ENCODE data around the gene GPI. TPM values are rescaled to one million over a fixed set of nuclear protein-coding genes. Genes with fewer than 3 reads are reported as not detected.

GPI gene
- total RNA-seq, 1 donor from 2014 or later = 213 TPM

GRCh38 chr19:34370983-34371382, 6.0 kb downstream of the GPI start:
- H3K9me3 Mint-ChIP-seq (ENCODE audit: unreplicated experiment) = peaks cover 2% of the 10 kb centered on the region
- H3K27me3 Mint-ChIP-seq (ENCODE audit: unreplicated experiment) = peaks cover 2% of the 10 kb centered on the region
- H3K4me3 Mint-ChIP-seq (ENCODE audit: unreplicated experiment) = no peak overlapping the region
- H3K27ac Mint-ChIP-seq (ENCODE audit: unreplicated experiment) = no peak overlapping the region
- H3K4me1 Mint-ChIP-seq (ENCODE audit: low read depth, unreplicated experiment) = no peaks in the 10 kb centered on the region
- no peak for TF ChIP-seq CTCF (IDR thresholded peaks at IDR 0.05; ENCODE audit: partially characterized antibody, unreplicated experiment)
- peaks cover 5% of the 10 kb centered on the region for H3K36me3 Mint-ChIP-seq (ENCODE audit: unreplicated experiment)
- no peak for DNase-seq

- no peak overlapping the region for H3K4me3 Mint-ChIP-seq (ENCODE audit: unreplicated experiment)
- H3K27me3 Mint-ChIP-seq (ENCODE audit: unreplicated experiment) = peaks cover 2% of the 10 kb centered on the region
- no peak overlapping the region for H3K27ac Mint-ChIP-seq (ENCODE audit: unreplicated experiment)
- H3K9me3 Mint-ChIP-seq (ENCODE audit: unreplicated experiment) = peaks cover 2% of the 10 kb centered on the region
- no peak for DNase-seq
- H3K4me1 Mint-ChIP-seq (ENCODE audit: low read depth, unreplicated experiment) = no peaks in the 10 kb centered on the region
- peaks cover 5% of the 10 kb centered on the region for H3K36me3 Mint-ChIP-seq (ENCODE audit: unreplicated experiment)
- no peak for TF ChIP-seq CTCF (IDR thresholded peaks at IDR 0.05; ENCODE audit: partially characterized antibody, unreplicated experiment)
These were observed 8.7 kb downstream of the GPI start for GRCh38 chr19:34373601-34374288.

GRCh38 chr19:34375598-34375997, 10.6 kb downstream of the GPI start:
- Mint-ChIP-seq H3K36me3 (ENCODE audit: unreplicated experiment) (peaks cover 5% of the 10 kb centered on the region), H3K9me3 (ENCODE audit: unreplicated experiment) (no peaks in the 10 kb centered on the region), H3K27me3 (ENCODE audit: unreplicated experiment) (peaks cover 2% of the 10 kb centered on the region), H3K4me1 (ENCODE audit: low read depth, unreplicated experiment) (no peaks in the 10 kb centered on the region), H3K4me3 (ENCODE audit: unreplicated experiment) (no peak overlapping the region), H3K27ac (ENCODE audit: unreplicated experiment) (no peak overlapping the region)
- no peak for DNase-seq
- no peak for TF ChIP-seq CTCF (IDR thresholded peaks at IDR 0.05; ENCODE audit: partially characterized antibody, unreplicated experiment)

- H3K27ac Mint-ChIP-seq (ENCODE audit: unreplicated experiment) = no peak overlapping the region
- H3K36me3 Mint-ChIP-seq (ENCODE audit: unreplicated experiment) = peaks cover 24% of the 10 kb centered on the region
These were observed 15.7 kb downstream of the GPI start for GRCh38 chr19:34380639-34381241.

More at GRCh38 chr19:34380639-34381241, 15.7 kb downstream of the GPI start:
- Mint-ChIP-seq H3K27me3 (ENCODE audit: unreplicated experiment) (peaks cover 6% of the 10 kb centered on the region), H3K4me1 (ENCODE audit: low read depth, unreplicated experiment) (no peaks in the 10 kb centered on the region), H3K4me3 (ENCODE audit: unreplicated experiment) (no peak overlapping the region), H3K9me3 (ENCODE audit: unreplicated experiment) (peaks cover 6% of the 10 kb centered on the region)
- TF ChIP-seq CTCF (IDR thresholded peaks at IDR 0.05; ENCODE audit: partially characterized antibody, unreplicated experiment) = no peak
- no peak for DNase-seq

Data from glutamatergic neuron (in vitro differentiated cells).